HepG2 (cell line): ENCODE measurements around the gene GNAL. TPM values are rescaled to one million over a fixed set of nuclear protein-coding genes. Genes with fewer than 3 reads are reported as not detected.

Experiments used
- BCL6 ChIP-seq: IDR thresholded peaks from 2 replicates; pipeline ENCODE4 v1.6.1; 2016; ENCODE audit warnings: missing genetic modification reagents, missing compliant biosample characterization
- CENPX ChIP-seq: sonication (generic); formaldehyde crosslinking; IDR thresholded peaks from 2 replicates; pipeline ENCODE4 v1.9.0; 2021; ENCODE audit warnings: mild to moderate bottlenecking, missing genetic modification reagents, moderate library complexity
- CREB1 ChIP-seq, 2 experiments: fragments of 450-650 bp in 1 of 2; IDR thresholded peaks; 2 replicates each; pipeline ENCODE4 v1.6.1; 2016 to 2017; ENCODE audit warnings: control low read depth in 1 of 2, mild to moderate bottlenecking in 1 of 2, missing compliant biosample characterization in 1 of 2, missing genetic modification characterization in 1 of 2
- DNMT1 ChIP-seq: sonication (generic); formaldehyde crosslinking; IDR thresholded peaks from 2 replicates; pipeline ENCODE4 v1.5.1; 2020; ENCODE audit warnings: mild to moderate bottlenecking, missing genetic modification reagents
- HOXA9 ChIP-seq: sonication (generic); formaldehyde crosslinking; IDR thresholded peaks from 2 replicates; pipeline ENCODE4 v1.8.1; 2022; ENCODE audit warnings: missing genetic modification reagents, mild to moderate bottlenecking, moderate library complexity, borderline replicate concordance
- MLLT10 ChIP-seq: sonication (generic); formaldehyde crosslinking; IDR thresholded peaks from 2 replicates; pipeline ENCODE4 v1.4.0; 2020; ENCODE audit warnings: missing genetic modification reagents
- PCBP1 ChIP-seq: fragments of 200-400 bp; formaldehyde crosslinking; IDR thresholded peaks from 2 replicates; pipeline ENCODE4 v1.6.1; 2017; ENCODE audit warnings: mild to moderate bottlenecking, low read depth, low read length, borderline replicate concordance
- TAF15 ChIP-seq: fragments of 200-400 bp; formaldehyde crosslinking; IDR thresholded peaks from one replicate; pipeline ENCODE4 v1.6.1; 2018; ENCODE audit warnings: mild to moderate bottlenecking, low read depth, low read length; ENCODE audit not compliant: poor library complexity, severe bottlenecking
- polyA plus RNA-seq, 8 experiments: library from polyadenylated mRNA; depleted of rRNA in 3 of 8; stranded (reverse) in 7 of 8; unstranded in 1 of 8; fragments of >200 nt; fragmentation: Illumina TruSeq in 4 of 8; extraction: Trizol in 4 of 8; gene quantifications; 2 replicates each; pipeline versions ENCODE4 v1.2.1 to v1.2.3, GENCODE V29; 2011 to 2016; ENCODE audit warnings: low read depth in 4 of 8, missing spikeins in 1 of 8, mixed read lengths in 1 of 8; ENCODE audit not compliant: insufficient read depth in 1 of 8
- total RNA-seq, 5 experiments: library from RNA; depleted of rRNA; stranded (reverse); fragments of >200 nt; fragmentation: Illumina TruSeq; extraction: Trizol; gene quantifications; 2 replicates each; pipeline ENCODE4 v1.2.3, GENCODE V29; 2016; ENCODE audit warnings: low read depth in 1 of 5
- TF ChIP-seq, protein P1 (sequence below): sonication (generic); formaldehyde crosslinking; IDR thresholded peaks from one replicate; pipeline ENCODE4 v1.5.1; 2020; ENCODE audit warnings: mild to moderate bottlenecking, missing genetic modification reagents; ENCODE audit errors: not compliant biosample characterization
- TF ChIP-seq, protein P2 (sequence below): sonication (generic); formaldehyde crosslinking; IDR thresholded peaks from 2 replicates; pipeline ENCODE4 v1.4.0; 2020; ENCODE audit warnings: missing genetic modification reagents
- TF ChIP-seq, protein P3 (sequence below): sonication (generic); formaldehyde crosslinking; IDR thresholded peaks from 2 replicates; pipeline ENCODE4 v1.5.1; 2020; ENCODE audit warnings: missing genetic modification reagents, mild to moderate bottlenecking, borderline replicate concordance

GNAL gene
- total and polyA plus RNA-seq, 2 of the 13 experiments (the other 11 are each of a cell fraction or from before 2014, with no cell fraction given) = 0.87 to 1.4 TPM

DNA sequence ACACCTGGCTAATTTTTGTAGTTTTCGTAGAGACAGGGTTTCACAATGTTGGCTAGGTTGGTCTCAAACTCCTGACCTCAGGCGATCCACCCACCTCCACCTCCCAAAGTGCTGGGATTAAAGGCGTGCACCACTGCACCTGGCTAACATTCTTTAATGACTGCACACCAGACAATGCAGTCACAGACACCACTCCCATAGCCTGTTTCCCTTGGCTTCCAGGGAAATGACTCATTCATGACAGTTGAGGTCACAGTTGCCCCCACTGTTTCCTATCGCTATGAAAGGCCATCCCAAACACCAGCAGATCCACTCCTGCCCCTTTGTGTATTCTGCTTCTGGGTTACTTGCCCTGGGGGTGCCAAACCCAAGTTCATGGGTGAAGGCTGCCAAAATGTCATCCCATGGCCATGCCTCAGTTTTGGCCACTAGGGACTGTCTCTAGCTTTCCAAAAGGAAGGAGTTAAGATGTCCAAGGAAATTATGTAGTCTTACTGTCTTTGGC is 170.9 kb downstream of the GNAL start (continued):
- TF ChIP-seq, protein P1, sequence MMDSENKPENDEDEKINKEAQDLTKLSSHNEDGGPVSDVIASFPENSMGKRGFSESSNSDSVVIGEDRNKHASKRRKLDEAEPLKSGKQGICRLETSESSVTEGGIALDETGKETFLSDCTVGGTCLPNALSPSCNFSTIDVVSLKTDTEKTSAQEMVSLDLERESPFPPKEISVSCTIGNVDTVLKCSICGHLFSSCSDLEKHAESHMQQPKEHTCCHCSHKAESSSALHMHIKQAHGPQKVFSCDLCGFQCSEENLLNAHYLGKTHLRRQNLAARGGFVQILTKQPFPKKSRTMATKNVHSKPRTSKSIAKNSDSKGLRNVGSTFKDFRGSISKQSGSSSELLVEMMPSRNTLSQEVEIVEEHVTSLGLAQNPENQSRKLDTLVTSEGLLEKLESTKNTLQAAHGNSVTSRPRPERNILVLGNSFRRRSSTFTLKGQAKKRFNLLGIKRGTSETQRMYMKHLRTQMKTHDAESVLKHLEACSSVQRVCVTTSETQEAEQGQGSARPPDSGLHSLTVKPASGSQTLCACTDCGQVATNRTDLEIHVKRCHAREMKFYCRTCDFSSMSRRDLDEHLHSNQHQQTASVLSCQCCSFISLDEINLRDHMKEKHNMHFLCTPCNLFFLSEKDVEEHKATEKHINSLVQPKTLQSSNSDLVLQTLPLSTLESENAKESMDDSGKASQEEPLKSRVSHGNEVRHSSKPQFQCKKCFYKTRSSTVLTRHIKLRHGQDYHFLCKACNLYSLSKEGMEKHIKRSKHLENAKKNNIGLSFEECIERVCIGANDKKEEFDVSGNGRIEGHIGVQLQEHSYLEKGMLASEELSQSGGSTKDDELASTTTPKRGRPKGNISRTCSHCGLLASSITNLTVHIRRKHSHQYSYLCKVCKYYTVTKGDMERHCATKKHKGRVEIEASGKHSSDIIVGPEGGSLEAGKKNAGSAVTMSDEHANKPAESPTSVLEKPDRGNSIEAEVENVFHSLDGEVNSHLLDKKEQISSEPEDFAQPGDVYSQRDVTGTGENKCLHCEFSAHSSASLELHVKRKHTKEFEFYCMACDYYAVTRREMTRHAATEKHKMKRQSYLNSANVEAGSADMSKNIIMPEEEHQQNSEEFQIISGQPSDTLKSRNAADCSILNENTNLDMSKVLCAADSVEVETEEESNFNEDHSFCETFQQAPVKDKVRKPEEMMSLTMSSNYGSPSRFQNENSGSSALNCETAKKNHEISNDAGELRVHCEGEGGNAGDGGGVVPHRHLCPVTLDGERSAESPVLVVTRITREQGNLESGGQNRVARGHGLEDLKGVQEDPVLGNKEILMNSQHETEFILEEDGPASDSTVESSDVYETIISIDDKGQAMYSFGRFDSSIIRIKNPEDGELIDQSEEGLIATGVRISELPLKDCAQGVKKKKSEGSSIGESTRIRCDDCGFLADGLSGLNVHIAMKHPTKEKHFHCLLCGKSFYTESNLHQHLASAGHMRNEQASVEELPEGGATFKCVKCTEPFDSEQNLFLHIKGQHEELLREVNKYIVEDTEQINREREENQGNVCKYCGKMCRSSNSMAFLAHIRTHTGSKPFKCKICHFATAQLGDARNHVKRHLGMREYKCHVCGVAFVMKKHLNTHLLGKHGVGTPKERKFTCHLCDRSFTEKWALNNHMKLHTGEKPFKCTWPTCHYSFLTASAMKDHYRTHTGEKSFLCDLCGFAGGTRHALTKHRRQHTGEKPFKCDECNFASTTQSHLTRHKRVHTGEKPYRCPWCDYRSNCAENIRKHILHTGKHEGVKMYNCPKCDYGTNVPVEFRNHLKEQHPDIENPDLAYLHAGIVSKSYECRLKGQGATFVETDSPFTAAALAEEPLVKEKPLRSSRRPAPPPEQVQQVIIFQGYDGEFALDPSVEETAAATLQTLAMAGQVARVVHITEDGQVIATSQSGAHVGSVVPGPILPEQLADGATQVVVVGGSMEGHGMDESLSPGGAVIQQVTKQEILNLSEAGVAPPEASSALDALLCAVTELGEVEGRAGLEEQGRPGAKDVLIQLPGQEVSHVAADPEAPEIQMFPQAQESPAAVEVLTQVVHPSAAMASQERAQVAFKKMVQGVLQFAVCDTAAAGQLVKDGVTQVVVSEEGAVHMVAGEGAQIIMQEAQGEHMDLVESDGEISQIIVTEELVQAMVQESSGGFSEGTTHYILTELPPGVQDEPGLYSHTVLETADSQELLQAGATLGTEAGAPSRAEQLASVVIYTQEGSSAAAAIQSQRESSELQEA (CRISPR knock-in tag) = no peak
- TF ChIP-seq CENPX (no peak), BCL6 (peak; percentile 42; the same call in 1 of the 2 replicates), PCBP1 (no peak), TAF15 (no peak), HOXA9 (CRISPR knock-in tag) (no peak), CREB1 (IDR thresholded peaks at IDR 0.05) (peak; percentile 50), CREB1 (CRISPR knock-in tag; IDR thresholded peaks at IDR 0.05) (no peak), MLLT10 (CRISPR knock-in tag) (no peak), DNMT1 (CRISPR knock-in tag) (no peak)
- TF ChIP-seq, protein P2, sequence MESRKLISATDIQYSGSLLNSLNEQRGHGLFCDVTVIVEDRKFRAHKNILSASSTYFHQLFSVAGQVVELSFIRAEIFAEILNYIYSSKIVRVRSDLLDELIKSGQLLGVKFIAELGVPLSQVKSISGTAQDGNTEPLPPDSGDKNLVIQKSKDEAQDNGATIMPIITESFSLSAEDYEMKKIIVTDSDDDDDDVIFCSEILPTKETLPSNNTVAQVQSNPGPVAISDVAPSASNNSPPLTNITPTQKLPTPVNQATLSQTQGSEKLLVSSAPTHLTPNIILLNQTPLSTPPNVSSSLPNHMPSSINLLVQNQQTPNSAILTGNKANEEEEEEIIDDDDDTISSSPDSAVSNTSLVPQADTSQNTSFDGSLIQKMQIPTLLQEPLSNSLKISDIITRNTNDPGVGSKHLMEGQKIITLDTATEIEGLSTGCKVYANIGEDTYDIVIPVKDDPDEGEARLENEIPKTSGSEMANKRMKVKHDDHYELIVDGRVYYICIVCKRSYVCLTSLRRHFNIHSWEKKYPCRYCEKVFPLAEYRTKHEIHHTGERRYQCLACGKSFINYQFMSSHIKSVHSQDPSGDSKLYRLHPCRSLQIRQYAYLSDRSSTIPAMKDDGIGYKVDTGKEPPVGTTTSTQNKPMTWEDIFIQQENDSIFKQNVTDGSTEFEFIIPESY (CRISPR knock-in tag) = no peak; the same call in 1 of the 2 replicates
- TF ChIP-seq, protein P3, sequence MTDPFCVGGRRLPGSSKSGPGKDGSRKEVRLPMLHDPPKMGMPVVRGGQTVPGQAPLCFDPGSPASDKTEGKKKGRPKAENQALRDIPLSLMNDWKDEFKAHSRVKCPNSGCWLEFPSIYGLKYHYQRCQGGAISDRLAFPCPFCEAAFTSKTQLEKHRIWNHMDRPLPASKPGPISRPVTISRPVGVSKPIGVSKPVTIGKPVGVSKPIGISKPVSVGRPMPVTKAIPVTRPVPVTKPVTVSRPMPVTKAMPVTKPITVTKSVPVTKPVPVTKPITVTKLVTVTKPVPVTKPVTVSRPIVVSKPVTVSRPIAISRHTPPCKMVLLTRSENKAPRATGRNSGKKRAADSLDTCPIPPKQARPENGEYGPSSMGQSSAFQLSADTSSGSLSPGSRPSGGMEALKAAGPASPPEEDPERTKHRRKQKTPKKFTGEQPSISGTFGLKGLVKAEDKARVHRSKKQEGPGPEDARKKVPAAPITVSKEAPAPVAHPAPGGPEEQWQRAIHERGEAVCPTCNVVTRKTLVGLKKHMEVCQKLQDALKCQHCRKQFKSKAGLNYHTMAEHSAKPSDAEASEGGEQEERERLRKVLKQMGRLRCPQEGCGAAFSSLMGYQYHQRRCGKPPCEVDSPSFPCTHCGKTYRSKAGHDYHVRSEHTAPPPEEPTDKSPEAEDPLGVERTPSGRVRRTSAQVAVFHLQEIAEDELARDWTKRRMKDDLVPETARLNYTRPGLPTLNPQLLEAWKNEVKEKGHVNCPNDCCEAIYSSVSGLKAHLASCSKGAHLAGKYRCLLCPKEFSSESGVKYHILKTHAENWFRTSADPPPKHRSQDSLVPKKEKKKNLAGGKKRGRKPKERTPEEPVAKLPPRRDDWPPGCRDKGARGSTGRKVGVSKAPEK (CRISPR knock-in tag) = no peak
